GM12878 (cell line): ENCODE results near the gene NID1. TPM values are rescaled to one million over a fixed set of nuclear protein-coding genes. Genes with fewer than 3 reads are reported as not detected.

Experiments used
- ATAC-seq: fragments of 200-7000 bp; cut with Tn5 transposase; 3 replicates; pipeline ENCODE4 v1.9.1; 2020; ENCODE audit warnings: mild to moderate bottlenecking, moderate library complexity
- BruUV-seq: library from RNA; stranded (reverse); fragments of 400-500 nt; replicated peaks from 2 replicates; lab custom pipeline; 2021; lab: Mats Ljungman, UMichigan
- CTCF ChIA-PET: fragments of 300-600 bp; sonication (Branson Sonifier 250); formaldehyde crosslinking; extraction: SDS; loops from one replicate; lab custom pipeline; 2021; ENCODE audit warnings: inconsistent platforms; lab: Yijun Ruan, JAX
- POLR2A ChIA-PET: fragments of 350-600 bp; formaldehyde crosslinking; extraction: SDS; loops from one replicate; lab custom pipeline; 2021; ENCODE audit warnings: inconsistent platforms; lab: Charles Lee
- RAD21 ChIA-PET: fragments of 300-600 bp; sonication (Branson Sonifier 250); formaldehyde crosslinking; loops from one replicate; lab custom pipeline; 2023; ENCODE audit warnings: antibody characterized with exemption; ENCODE audit not compliant: unreplicated experiment; lab: Charles Lee
- SMC1A ChIA-PET: fragments of 300-600 bp; sonication (Branson Sonifier 250); formaldehyde crosslinking; loops from one replicate; lab custom pipeline; 2023; ENCODE audit not compliant: unreplicated experiment, uncharacterized antibody; lab: Charles Lee
- DNase-seq: peaks from one replicate; pipeline ENCODE4 v3.0.0-alpha.2; 2011; ENCODE audit warnings: low read depth, low spot score
- FAIRE-seq: peaks from 3 replicates; lab custom pipeline; 2011; peaks lifted over from hg19 to GRCh38; lab: Jason Lieb, UNC
- H2AFZ ChIP-seq: 2 replicates; pipeline ENCODE4 v1.6.0; 2011; ENCODE audit warnings: low read depth, low read length, control low read depth; ENCODE audit not compliant: control insufficient read depth
- H3K27ac ChIP-seq: 2 replicates; pipeline ENCODE4 v1.5.1; 2011; ENCODE audit warnings: control low read depth; ENCODE audit not compliant: control insufficient read depth, insufficient read depth
- H3K27me3 ChIP-seq, 2 experiments: replicated peaks in 1 of 2; 2 replicates each; pipeline versions ENCODE4 v1.6.0 to v1.6.1; 2011; ENCODE audit warnings: low read length in 1 of 2; ENCODE audit not compliant: control insufficient read depth in 2 of 2, insufficient read depth in 2 of 2
- H3K36me3 ChIP-seq, 2 experiments: 2 replicates each; pipeline ENCODE4 v1.5.1; 2011; ENCODE audit warnings: low read length in 1 of 2; ENCODE audit not compliant: control insufficient read depth in 2 of 2, insufficient read depth in 2 of 2
- H3K4me1 ChIP-seq: 2 replicates; pipeline ENCODE4 v1.6.1; 2011; ENCODE audit warnings: mild to moderate bottlenecking, low read length, moderate library complexity, mixed read lengths; ENCODE audit not compliant: control insufficient read depth, insufficient read depth
- H3K4me2 ChIP-seq: 2 replicates; pipeline ENCODE4 v1.6.0; 2011; ENCODE audit warnings: control low read depth; ENCODE audit not compliant: control insufficient read depth, insufficient read depth
- H3K4me3 ChIP-seq: fragments of 200-600 bp; sonication (generic); 2 replicates; pipeline ENCODE4 v1.5.1; 2016
- H3K79me2 ChIP-seq: 2 replicates; pipeline ENCODE4 v1.6.0; 2011; ENCODE audit warnings: low read length; ENCODE audit not compliant: control insufficient read depth, insufficient read depth
- H3K9ac ChIP-seq: 2 replicates; pipeline ENCODE4 v1.8.0; 2011; ENCODE audit warnings: low read length, control low read depth, mixed read lengths; ENCODE audit not compliant: control insufficient read depth, insufficient read depth
- H3K9me3 ChIP-seq: replicated peaks from 3 replicates; pipeline ENCODE4 v1.5.1; 2011; ENCODE audit warnings: mild to moderate bottlenecking, low read length; ENCODE audit not compliant: control insufficient read depth, insufficient read depth
- H4K20me1 ChIP-seq: 2 replicates; pipeline ENCODE4 v1.6.0; 2011; ENCODE audit not compliant: control insufficient read depth, insufficient read depth
- ESRRA ChIP-seq: IDR thresholded peaks from 2 replicates; pipeline ENCODE4 v1.6.1; 2012; ENCODE audit warnings: mild to moderate bottlenecking, low read length, improper control_type of control experiment
- SMARCA5 ChIP-seq: fragments of 450-650 bp; IDR thresholded peaks from 2 replicates; pipeline ENCODE4 v1.6.1; 2017; ENCODE audit warnings: mild to moderate bottlenecking
- WGBS: methylation state at CpG from one replicate; pipeline ENCODE4 v1.1.6; 2016; ENCODE audit warnings: low lambda C conversion rate; ENCODE audit not compliant: insufficient replicate concordance, insufficient coverage; ENCODE audit errors: missing lambda C conversion rate; 5-methylcytosine and 5-hydroxymethylcytosine counted together
- in situ Hi-C: fragments of 300-500 bp; cut with MboI; formaldehyde crosslinking; loops from 9 replicates; pipeline ENCODE4 v1.14.3; 2018; ENCODE audit warnings: mixed read lengths
- intact Hi-C: fragments of 100-400 bp; cut with micrococcal nuclease; formaldehyde crosslinking; loops from one replicate; pipeline ENCODE4 v1.14.2; 2022; ENCODE audit not compliant: unreplicated experiment
- polyA plus RNA-seq, 11 experiments: library from polyadenylated mRNA; depleted of rRNA in 4 of 11; unstranded in 6 of 11; stranded (reverse) in 5 of 11; fragments of >200 nt; fragmentation: Nextera tagmentation in 4 of 11; fragmentation: Illumina TruSeq in 1 of 11; extraction: Ambion mirVana in 4 of 11; extraction: Trizol in 1 of 11; gene quantifications; 1 replicate in 1 of 11; 2 replicates in 10 of 11; pipeline versions ENCODE4 v1.2.1 to v1.2.3, GENCODE V29; 2011 to 2016; ENCODE audit warnings: inconsistent platforms in 2 of 11, missing spikeins in 2 of 11, low read depth in 1 of 11
- total RNA-seq, 4 experiments: library from RNA; depleted of rRNA in 3 of 4; stranded (reverse); fragments of >200 nt in 3 of 4; fragmentation: Illumina TruSeq in 1 of 4; extraction: Trizol in 1 of 4; gene quantifications; 2 replicates each; pipeline versions ENCODE4 v1.2.1 to v1.2.3, GENCODE V29; 2013 to 2021
- TF ChIP-seq, protein P1 (sequence below): fragments of 150-350 bp; IDR thresholded peaks from 2 replicates; pipeline ENCODE4 v1.6.1; 2014; ENCODE audit warnings: mild to moderate bottlenecking, low read depth, low read length
- TF ChIP-seq, protein P2 (sequence below): fragments of 450-650 bp; conservative IDR thresholded peaks from 2 replicates; pipeline ENCODE4 v1.6.1; 2017; ENCODE audit warnings: mild to moderate bottlenecking, moderate library complexity
- TF ChIP-seq, protein P3 (sequence below): fragments of 450-650 bp; IDR thresholded peaks from 2 replicates; pipeline ENCODE4 v1.6.1; 2018; ENCODE audit warnings: mild to moderate bottlenecking, low read depth, moderate library complexity; ENCODE audit not compliant: partially characterized antibody
- TF ChIP-seq, protein P4 (sequence below): IDR thresholded peaks from 2 replicates; pipeline ENCODE4 v1.6.1; 2012; ENCODE audit warnings: improper control_type of control experiment, low read depth, low read length; ENCODE audit not compliant: insufficient replicate concordance

The NID1 gene
- total and polyA plus RNA-seq, 10 of the 15 experiments (the other 5 are each of a cell fraction or from before 2014, with no cell fraction given) = 4.2 to 25.7 (median 11.3) TPM

DNA sequence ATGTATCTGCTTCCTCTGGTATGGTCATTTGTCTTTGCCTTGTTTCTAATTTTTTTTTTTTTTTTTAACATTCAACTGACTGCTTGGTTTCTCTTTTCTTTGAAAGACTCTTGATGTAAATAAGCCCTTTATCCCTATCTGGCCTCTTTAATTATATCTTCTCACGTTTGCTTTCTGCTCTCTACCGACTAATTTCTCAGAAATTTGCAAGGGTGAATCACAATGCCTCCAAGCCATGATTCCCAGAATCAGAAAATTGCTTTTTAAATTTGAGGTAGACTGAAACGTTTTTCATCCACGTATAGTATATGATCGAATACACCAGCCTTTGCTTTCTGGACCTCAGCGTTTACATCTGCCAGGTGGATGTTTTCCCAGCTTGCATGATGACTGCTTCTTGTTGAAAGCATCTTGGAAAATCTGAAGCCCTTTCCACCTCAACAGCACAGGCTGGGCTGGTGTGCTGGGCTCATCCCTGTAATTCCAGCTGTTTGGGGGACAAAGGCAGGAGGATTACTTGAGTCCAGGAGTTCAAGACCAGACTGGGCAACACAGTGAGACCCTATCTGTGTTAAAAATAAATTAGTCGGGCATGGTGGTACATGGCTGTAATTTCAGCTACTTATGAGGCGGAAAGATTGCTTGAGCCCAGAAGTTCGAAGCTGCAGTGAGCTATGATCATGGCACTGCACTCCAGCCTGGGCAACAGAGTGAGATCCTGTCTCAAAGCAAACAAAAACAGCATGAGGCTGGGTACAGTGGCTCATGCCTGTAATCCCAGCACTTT, 42.4 kb upstream of the NID1 start:
- no peak overlapping the region for H3K27ac ChIP-seq
- in situ Hi-C loops = loop anchor here (5.0 to 25.0 kb wide), 5 partner anchors 180 to 1457 kb away; partner anchors contain the start of gene ERO1B
- 59% methylated on average over 9 of the region's 9 CpGs for WGBS
- TF ChIP-seq, protein P1, sequence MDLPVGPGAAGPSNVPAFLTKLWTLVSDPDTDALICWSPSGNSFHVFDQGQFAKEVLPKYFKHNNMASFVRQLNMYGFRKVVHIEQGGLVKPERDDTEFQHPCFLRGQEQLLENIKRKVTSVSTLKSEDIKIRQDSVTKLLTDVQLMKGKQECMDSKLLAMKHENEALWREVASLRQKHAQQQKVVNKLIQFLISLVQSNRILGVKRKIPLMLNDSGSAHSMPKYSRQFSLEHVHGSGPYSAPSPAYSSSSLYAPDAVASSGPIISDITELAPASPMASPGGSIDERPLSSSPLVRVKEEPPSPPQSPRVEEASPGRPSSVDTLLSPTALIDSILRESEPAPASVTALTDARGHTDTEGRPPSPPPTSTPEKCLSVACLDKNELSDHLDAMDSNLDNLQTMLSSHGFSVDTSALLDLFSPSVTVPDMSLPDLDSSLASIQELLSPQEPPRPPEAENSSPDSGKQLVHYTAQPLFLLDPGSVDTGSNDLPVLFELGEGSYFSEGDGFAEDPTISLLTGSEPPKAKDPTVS = no peak
- TF ChIP-seq, protein P2, sequence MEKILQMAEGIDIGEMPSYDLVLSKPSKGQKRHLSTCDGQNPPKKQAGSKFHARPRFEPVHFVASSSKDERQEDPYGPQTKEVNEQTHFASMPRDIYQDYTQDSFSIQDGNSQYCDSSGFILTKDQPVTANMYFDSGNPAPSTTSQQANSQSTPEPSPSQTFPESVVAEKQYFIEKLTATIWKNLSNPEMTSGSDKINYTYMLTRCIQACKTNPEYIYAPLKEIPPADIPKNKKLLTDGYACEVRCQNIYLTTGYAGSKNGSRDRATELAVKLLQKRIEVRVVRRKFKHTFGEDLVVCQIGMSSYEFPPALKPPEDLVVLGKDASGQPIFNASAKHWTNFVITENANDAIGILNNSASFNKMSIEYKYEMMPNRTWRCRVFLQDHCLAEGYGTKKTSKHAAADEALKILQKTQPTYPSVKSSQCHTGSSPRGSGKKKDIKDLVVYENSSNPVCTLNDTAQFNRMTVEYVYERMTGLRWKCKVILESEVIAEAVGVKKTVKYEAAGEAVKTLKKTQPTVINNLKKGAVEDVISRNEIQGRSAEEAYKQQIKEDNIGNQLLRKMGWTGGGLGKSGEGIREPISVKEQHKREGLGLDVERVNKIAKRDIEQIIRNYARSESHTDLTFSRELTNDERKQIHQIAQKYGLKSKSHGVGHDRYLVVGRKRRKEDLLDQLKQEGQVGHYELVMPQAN = no peak
- TF ChIP-seq SMARCA5 (no peak), ESRRA (no peak)
- TF ChIP-seq, protein P3, sequence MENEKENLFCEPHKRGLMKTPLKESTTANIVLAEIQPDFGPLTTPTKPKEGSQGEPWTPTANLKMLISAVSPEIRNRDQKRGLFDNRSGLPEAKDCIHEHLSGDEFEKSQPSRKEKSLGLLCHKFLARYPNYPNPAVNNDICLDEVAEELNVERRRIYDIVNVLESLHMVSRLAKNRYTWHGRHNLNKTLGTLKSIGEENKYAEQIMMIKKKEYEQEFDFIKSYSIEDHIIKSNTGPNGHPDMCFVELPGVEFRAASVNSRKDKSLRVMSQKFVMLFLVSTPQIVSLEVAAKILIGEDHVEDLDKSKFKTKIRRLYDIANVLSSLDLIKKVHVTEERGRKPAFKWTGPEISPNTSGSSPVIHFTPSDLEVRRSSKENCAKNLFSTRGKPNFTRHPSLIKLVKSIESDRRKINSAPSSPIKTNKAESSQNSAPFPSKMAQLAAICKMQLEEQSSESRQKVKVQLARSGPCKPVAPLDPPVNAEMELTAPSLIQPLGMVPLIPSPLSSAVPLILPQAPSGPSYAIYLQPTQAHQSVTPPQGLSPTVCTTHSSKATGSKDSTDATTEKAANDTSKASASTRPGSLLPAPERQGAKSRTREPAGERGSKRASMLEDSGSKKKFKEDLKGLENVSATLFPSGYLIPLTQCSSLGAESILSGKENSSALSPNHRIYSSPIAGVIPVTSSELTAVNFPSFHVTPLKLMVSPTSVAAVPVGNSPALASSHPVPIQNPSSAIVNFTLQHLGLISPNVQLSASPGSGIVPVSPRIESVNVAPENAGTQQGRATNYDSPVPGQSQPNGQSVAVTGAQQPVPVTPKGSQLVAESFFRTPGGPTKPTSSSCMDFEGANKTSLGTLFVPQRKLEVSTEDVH = no peak
- TF ChIP-seq, protein P4, sequence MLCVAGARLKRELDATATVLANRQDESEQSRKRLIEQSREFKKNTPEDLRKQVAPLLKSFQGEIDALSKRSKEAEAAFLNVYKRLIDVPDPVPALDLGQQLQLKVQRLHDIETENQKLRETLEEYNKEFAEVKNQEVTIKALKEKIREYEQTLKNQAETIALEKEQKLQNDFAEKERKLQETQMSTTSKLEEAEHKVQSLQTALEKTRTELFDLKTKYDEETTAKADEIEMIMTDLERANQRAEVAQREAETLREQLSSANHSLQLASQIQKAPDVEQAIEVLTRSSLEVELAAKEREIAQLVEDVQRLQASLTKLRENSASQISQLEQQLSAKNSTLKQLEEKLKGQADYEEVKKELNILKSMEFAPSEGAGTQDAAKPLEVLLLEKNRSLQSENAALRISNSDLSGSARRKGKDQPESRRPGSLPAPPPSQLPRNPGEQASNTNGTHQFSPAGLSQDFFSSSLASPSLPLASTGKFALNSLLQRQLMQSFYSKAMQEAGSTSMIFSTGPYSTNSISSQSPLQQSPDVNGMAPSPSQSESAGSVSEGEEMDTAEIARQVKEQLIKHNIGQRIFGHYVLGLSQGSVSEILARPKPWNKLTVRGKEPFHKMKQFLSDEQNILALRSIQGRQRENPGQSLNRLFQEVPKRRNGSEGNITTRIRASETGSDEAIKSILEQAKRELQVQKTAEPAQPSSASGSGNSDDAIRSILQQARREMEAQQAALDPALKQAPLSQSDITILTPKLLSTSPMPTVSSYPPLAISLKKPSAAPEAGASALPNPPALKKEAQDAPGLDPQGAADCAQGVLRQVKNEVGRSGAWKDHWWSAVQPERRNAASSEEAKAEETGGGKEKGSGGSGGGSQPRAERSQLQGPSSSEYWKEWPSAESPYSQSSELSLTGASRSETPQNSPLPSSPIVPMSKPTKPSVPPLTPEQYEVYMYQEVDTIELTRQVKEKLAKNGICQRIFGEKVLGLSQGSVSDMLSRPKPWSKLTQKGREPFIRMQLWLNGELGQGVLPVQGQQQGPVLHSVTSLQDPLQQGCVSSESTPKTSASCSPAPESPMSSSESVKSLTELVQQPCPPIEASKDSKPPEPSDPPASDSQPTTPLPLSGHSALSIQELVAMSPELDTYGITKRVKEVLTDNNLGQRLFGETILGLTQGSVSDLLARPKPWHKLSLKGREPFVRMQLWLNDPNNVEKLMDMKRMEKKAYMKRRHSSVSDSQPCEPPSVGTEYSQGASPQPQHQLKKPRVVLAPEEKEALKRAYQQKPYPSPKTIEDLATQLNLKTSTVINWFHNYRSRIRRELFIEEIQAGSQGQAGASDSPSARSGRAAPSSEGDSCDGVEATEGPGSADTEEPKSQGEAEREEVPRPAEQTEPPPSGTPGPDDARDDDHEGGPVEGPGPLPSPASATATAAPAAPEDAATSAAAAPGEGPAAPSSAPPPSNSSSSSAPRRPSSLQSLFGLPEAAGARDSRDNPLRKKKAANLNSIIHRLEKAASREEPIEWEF = no peak

More for the DNA sequence above, 42.4 kb upstream of the NID1 start:
- SMC1A ChIA-PET = interaction anchor here (0.7 to 4.2 kb wide), 8 partner anchors 8 to 383 kb away, joined by 3 to 30 read pairs (median 3); no protein-coding TSS in a partner anchor
- Histone ChIP-seq H3K79me2 (no peaks in the 10 kb centered on the region), H3K4me2 (no peak overlapping the region), H3K9ac (no peak overlapping the region), H3K36me3 (no peaks in the 10 kb centered on the region), H3K27me3 (no peaks in the 10 kb centered on the region), H3K4me3 (no peak overlapping the region), H2AFZ (no peak overlapping the region), H3K4me1 (no peaks in the 10 kb centered on the region), H3K9me3 (no peaks in the 10 kb centered on the region), H4K20me1 (no peaks in the 10 kb centered on the region; the same call in 1 of the 2 replicates)
- ATAC-seq (no peak), DNase-seq (no peak), FAIRE-seq (no peak)
- RAD21 ChIA-PET = interaction anchor here (1.1 to 1.8 kb wide), 5 partner anchors 30 to 397 kb away, joined by 3 to 13 read pairs (median 4); no protein-coding TSS in a partner anchor
- CTCF ChIA-PET = interaction anchor here (0.7 to 4.7 kb wide), 12 partner anchors 11 to 762 kb away, joined by 3 to 18 read pairs (median 4); no protein-coding TSS in a partner anchor
- POLR2A ChIA-PET = interaction anchor here (0.7 to 1.5 kb wide), 2 partner anchors 34 to 419 kb away, joined by 3 read pairs; no protein-coding TSS in a partner anchor
- intact Hi-C loops = loop anchor here (5.0 to 10.0 kb wide), 4 partner anchors 97 to 1457 kb away; no protein-coding TSS in a partner anchor
- no TSS peak for BruUV-seq
